Measurements from ENCODE around the gene LILRA5.
"Not testable (repeated sequence)": the region's sequence is repeated elsewhere in the genome, so short reads cannot be mapped to it uniquely, and the experiment has no call there.

- not testable (repeated sequence) for TF ChIP-seq CTCF, POLR2AphosphoS5, EP300 (IDR thresholded peaks at IDR 0.05)
Measured at GRCh38 chr19:54280025-54280424, 32.9 kb downstream of the LILRA5 start.
